ENCODE measurements around the gene PFDN6.

DNA sequence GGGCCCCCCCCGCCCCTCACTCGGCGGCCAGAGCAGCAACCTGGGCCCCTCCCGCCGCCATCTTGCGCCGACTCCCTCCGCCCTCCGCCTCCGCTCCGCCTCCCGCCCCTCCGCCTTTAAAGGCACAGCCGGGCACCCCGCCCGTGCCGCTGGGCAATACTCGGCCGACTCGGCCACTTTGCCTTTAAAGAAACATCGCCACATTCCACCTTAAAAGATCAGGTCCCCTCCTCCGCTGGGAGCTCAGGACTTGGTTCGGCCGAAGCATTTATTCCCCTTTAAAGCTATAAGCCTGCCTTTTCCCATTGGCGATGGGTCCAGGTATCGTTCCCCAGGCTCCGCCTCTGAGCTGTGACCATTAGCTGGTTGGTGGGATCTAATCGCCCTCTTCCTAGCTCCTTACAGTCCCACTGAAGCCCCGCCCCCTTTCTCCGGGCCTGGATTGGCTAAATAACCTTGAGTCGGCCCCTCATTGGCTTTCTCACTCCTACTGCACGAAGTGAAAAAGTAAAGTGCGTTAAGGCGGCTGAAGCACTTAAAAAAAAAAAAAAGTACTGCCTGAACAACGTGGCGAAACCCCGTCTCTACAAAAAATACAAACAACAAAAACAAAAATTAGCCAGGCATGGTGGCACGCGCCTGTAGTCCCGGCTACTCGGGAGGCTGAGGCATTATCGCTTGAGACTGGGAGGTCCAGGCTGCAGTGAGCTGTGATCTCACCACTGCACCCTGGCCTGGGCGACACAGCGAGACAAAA is 28.4 kb downstream of the PFDN6 start, which contains the start of gene ZBTB22:
- no peak for TF ChIP-seq MTA3 (IDR thresholded peaks at IDR 0.05; ENCODE audit: borderline replicate concordance, low read length)
- TF ChIP-seq RAD21 (IDR thresholded peaks at IDR 0.05; ENCODE audit: insufficient read depth, low read depth, low read length) = no peak
- no peak for TF ChIP-seq JUND (IDR thresholded peaks at IDR 0.05; ENCODE audit: low read depth, low read length)
- 0 out of 2 replicates have a peak, but pooled peaks have one; percentile 55 for TF ChIP-seq FOXM1 (IDR thresholded peaks at IDR 0.05; ENCODE audit: low read depth, low read length)
- TF ChIP-seq KAT2A (conservative IDR thresholded peaks at IDR 0.05; ENCODE audit: control insufficient read depth, low read depth, low read length) = no peak
- TF ChIP-seq, protein P1, sequence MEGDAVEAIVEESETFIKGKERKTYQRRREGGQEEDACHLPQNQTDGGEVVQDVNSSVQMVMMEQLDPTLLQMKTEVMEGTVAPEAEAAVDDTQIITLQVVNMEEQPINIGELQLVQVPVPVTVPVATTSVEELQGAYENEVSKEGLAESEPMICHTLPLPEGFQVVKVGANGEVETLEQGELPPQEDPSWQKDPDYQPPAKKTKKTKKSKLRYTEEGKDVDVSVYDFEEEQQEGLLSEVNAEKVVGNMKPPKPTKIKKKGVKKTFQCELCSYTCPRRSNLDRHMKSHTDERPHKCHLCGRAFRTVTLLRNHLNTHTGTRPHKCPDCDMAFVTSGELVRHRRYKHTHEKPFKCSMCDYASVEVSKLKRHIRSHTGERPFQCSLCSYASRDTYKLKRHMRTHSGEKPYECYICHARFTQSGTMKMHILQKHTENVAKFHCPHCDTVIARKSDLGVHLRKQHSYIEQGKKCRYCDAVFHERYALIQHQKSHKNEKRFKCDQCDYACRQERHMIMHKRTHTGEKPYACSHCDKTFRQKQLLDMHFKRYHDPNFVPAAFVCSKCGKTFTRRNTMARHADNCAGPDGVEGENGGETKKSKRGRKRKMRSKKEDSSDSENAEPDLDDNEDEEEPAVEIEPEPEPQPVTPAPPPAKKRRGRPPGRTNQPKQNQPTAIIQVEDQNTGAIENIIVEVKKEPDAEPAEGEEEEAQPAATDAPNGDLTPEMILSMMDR (IDR thresholded peaks at IDR 0.05 in 2 of 3, conservative IDR thresholded peaks at IDR 0.05 in 1 of 3; ENCODE audit: control insufficient read depth in 2 of 3, extremely low read depth in 1 of 3, insufficient read depth in 1 of 3, low read depth in 3 of 3, low read length in 3 of 3) = no peak
- peak; percentile 60 for TF ChIP-seq SP1 (IDR thresholded peaks at IDR 0.05; ENCODE audit: low read depth, low read length)
- TF ChIP-seq, protein P2, sequence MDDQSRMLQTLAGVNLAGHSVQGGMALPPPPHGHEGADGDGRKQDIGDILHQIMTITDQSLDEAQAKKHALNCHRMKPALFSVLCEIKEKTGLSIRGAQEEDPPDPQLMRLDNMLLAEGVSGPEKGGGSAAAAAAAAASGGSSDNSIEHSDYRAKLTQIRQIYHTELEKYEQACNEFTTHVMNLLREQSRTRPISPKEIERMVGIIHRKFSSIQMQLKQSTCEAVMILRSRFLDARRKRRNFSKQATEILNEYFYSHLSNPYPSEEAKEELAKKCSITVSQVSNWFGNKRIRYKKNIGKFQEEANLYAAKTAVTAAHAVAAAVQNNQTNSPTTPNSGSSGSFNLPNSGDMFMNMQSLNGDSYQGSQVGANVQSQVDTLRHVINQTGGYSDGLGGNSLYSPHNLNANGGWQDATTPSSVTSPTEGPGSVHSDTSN (IDR thresholded peaks at IDR 0.05; ENCODE audit: insufficient replicate concordance, low read depth, low read length) = no peak
- no peak for TF ChIP-seq JUNB (IDR thresholded peaks at IDR 0.05)
- TF ChIP-seq EP300 (IDR thresholded peaks at IDR 0.05; ENCODE audit: borderline replicate concordance in 1 of 2, control insufficient read depth in 1 of 2, low read depth in 2 of 2, low read length in 2 of 2) = no peak
- no peak; the same call in 1 of the 2 replicates for TF ChIP-seq CHD2 (IDR thresholded peaks at IDR 0.05; ENCODE audit: borderline replicate concordance, low read depth, low read length)
- TF ChIP-seq ZZZ3 (IDR thresholded peaks at IDR 0.05; ENCODE audit: control insufficient read depth, insufficient read length, low read depth) = no peak
- TF ChIP-seq CHD4 (IDR thresholded peaks at IDR 0.05) = no peak
